ENCODE results near the gene ZNF526.
"Not testable (repeated sequence)": the region's sequence is repeated elsewhere in the genome, so short reads cannot be mapped to it uniquely, and the experiment has no call there.

ZNF526 gene

DNA sequence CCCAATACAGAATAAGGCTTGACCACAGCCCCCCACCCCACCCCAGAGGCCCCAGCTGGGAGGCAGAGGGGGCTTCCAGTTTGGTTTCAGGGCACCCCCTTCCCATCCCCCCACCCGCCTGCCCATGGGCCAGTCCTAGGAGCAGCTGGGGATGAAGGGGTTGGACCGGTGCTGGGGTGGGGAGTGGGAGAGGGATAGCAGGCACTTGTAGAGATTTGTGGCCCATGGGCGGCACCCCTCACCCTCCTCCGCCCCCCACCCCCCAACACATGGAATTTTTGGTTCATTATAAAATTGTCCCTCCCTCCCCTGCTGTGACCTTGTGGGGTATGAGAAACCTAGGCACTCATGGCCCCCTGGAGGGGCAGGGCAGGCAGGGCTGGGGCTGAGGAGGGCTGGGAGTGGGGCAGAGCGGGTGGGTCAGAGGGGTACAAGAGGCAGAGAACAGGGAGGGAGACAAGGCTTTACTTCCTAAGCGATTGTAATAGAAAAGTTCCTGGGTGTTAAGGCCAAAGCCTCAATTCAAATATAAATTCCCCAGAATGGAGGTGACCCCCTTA lies 27.6 kb downstream of the ZNF526 start:
- DNase-seq (ENCODE audit: low spot score): no peak

DNA sequence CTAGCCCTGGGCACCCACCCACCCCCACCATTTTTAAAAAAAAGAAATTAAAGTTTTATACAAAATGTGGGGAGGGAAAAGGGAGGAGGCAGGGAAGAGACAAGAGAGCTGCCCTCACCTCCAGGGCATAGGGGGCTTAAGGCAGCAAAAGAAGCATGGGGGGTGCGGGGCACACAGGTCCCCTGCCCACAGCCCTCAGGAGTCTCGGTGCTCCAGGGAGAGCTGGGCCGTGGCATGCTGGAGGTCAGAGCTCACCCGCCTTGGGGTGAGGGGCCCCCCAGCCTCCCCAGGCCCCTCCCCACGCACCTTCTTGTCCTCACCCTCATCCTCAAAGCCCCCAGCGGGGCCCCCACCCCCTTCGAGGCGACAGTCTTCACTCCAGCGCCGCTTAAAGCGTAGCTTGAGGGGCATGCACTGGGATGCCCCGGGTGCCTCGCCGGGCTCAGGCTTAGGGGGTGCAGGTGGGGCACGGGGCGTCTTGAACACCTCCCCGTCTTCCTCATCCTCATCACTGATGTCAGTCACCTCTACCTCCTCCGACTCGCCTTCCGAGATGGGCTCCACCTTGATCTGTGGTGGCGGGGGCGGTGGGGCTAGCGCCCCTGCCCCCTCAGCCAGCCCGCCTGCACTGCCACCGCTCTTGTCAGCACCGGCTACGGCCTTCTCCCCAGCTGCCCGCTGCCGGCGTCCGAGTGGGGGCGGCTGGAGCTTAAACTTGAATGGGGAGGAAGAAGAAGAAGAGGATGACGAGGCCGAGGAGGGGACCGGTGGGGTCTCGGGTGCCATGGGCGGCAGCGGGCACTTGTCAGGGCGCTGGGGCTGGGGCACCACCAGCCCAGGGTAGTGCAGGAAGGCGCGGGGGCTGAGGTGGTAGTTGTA lies 28.4 kb downstream of the ZNF526 start:
- DNase-seq (ENCODE audit: low spot score): no peak

DNA sequence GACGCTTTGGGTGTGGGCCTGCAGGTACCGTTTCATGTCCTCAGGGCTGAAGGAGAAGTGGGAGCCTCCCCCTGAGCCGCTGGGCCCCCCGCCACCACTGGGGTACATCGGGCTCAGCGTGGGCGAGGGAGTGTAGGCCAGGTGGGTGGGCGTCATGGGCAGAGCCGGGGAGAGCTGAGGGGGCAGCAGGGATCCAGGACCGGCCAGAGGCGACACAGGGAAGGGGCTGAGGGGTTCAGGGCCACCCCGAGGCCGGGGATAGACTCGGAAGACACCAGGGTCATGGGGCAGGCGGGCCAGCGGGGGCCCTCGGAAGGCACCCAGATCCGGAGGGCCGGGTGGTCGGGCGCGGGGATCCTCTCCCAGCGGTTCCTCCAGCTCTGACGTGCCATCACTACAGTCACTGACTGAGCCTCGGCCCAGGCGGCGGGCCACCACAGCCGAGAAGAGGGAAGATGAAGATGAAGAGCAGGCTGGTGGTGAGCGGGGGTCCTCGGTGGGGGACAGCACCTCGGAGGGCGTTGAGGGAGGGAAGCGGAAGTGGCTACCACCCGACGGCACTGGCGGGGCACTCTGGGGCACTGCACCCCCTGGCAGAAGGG lies 29.1 kb downstream of the ZNF526 start:
- DNase-seq (ENCODE audit: low spot score): no peak

DNA sequence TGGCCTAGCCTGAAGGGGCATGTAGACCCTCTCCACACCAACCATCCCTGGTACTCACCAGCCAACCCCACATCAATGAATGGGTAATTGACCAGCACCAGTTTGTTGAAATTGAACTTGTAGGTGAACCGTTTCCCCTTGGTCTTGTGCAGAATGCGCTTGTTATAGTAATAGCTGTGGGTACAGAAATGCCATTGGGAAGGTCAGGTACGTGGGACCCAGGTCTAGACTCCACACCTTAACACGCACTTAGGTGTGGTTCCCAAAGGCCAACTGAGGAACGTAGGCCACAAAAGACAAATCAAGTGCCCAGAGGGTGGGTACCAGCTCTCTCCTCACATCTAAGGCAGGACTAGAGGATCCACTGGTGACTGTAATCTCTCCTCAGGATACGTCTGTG lies 29.7 kb downstream of the ZNF526 start:
- no peak for DNase-seq (ENCODE audit: low spot score)

DNA sequence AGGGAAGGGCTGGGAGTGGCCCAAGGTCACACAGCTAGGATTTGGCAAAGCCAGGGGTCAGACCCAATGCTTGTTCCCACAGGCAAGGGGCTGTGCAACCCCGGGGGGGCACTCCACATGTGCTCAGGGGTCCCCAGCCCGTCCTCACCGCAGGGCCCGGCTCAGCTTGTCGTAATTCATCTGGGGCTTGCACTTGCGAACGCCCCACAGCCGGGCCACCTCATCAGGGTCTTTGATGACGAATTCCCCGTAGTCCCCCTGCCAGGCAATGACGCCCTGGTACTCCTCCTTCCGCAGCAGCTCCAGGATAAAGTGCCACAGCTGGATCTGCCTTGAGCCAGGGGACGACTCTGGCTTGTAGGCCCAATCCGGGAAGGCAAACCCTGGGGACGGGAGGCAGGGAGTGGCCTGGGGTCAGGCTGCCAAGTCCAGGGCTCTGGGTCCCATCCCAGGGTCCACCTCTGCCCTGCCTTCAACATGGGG lies 30.1 kb downstream of the ZNF526 start:
- no peak for DNase-seq (ENCODE audit: low spot score)

DNA sequence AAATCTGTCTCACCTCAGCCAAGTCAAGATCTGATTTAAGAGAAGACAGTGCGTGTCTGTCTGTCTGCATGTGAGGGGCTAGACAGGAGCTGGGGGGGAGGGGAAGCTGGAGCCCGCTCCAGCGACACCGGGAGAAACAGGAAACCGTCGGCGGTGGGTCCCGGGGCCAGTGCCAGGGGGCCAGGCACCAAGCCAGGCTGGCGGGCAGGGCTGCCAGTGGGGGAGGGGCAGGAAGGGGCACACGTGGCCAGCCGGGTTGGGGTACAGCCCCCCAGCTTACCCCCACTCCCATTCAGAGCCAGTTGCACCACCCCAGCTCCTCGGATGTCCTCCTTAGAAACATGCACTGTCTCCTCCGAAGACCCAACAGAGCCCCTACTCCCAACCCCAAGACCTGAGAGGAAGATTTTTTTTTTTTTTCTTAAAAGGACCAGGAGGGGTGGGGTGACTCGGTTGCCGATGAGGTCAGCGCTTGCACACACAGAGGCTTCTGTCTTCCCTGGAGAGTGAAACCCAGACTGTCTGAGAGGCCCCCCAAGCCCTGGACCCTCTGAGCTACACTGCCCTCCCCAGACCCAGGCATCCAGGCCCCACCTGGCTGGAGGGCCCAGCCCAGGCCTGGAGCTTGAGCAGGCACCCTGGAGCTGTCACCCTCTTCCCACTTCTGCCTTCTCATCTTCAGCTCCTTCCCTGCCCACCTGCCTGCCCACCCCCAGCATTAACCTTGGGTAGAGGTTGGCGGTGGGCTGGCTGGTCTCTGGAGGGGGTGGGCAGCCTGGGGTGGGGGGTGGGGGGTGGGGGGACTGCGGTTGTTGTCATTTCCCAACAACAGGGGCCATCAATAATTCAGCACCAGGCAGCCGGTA lies 30.8 kb downstream of the ZNF526 start:
- no peak for DNase-seq (ENCODE audit: low spot score)

DNA sequence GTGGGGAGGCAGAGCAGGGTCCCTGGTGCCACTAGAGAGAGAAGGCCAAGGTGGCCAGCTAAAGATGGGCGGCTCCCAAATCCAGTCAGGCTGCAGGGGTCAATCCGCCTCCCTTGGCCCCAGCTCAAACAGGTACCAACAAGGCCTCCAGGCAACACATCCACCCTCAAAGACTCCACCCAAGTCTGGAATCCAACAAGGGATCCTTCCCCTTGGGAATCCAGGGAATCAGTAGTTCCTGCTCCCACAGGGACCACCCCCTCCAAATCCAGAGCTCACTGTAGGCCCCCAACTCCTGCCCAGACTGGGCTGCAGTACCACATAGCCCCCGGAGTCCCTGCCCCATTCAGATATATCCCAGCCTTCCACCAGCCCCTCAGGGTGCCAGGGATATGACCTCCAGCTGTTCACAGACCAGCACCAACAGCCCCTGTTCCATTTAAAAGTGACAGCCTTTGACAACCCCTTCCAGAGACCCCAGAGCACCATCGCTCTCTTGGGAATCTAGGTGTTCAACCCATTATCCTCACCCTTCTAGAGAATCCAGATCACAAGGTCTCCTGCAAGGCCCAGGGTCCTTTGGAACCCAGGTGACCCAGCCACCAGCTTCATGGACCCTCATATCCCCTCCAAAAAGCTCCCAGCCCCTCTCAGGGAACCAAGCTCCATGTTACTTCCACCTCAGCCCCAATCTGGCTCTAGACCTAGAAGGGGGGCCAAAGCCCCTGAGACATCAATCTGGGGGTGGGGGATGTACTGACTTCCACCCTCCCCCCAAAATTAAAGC lies 31.7 kb downstream of the ZNF526 start:
- DNase-seq (ENCODE audit: low spot score): no peak

DNA sequence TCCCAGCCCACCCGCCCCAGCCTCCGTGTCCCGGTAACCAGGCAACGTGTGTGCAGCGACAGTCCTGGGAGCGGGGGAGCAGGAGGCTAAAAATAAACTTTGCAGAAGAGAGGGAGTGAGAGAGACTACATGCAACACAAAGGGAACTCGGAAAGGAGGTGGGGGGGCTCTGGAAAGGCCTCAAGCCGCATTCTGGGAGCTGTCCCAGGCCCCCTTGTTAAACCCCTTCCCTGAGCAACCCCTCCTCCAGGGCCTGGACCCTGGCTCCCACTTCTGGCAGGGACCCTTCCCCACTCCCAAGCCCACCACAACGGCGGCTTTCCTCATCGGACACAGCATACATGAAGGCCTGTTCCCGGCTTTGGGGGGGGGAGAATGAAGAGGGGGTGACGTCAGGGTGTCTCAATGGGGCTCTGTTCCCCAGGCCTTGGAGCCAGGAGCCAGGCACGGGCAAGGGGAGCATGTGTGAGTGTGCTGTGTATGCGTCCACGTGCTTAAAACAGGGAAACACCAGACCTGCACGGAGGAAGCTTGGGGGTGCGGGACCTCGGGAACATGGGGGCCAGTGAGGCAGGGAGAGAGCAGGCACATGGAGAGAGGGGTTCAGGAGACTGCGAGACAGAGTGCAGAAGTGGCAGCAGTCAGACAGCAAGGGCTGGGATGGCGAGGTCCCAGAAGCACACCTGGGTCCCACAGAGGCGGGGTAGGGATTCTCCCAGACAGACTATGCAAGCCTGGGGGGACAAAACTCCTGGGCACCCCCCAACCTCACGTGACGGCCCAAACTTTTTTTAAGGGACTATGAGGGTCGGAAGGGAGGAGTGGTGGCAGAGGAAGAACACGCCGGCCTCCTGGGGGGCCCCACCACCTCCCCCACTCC lies 32.5 kb downstream of the ZNF526 start:
- DNase-seq (ENCODE audit: low spot score): peak; percentile 50

DNA sequence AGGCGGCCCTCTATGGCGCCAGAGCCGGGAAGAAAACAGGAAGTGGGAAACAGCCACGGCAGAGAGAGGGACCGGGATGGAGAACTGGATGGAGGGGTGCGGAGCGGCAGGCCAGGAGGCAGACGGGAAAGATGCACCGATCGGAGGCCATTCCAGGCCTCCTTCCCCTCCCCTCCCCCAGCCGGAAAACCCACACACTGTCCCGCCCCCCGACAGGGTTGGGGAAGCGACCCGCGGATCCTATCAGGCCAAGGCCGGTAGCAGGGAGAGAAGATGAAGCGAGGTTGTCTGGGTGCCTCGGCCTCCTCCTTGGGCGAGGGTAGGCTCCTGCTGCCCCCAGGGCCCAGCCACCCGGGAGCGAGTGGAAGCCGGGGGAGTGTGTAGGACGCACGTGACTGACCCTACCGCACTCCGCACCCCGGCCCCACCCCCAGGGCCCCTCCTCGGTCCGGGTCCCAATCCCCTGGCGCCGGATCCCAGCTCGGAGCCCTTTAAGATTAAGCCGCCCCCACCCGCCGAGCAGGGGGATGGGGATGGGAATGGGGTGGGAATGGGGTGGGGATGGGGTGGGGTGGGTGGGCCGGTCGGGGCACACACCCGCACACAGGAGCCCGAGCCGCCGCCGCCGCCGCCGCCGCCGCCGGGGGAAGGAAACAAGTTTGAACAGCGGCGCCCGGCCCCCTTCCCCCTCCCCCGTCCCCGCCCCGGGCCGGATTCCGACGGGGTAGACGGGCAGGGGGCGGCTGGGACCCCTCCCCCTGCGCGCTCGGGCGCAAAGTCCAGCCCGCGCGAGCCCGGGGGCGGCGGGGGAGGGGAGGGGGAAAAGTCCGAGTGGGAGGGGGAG lies 33.4 kb downstream of the ZNF526 start:
- DNase-seq (ENCODE audit: low spot score): no peak

DNA sequence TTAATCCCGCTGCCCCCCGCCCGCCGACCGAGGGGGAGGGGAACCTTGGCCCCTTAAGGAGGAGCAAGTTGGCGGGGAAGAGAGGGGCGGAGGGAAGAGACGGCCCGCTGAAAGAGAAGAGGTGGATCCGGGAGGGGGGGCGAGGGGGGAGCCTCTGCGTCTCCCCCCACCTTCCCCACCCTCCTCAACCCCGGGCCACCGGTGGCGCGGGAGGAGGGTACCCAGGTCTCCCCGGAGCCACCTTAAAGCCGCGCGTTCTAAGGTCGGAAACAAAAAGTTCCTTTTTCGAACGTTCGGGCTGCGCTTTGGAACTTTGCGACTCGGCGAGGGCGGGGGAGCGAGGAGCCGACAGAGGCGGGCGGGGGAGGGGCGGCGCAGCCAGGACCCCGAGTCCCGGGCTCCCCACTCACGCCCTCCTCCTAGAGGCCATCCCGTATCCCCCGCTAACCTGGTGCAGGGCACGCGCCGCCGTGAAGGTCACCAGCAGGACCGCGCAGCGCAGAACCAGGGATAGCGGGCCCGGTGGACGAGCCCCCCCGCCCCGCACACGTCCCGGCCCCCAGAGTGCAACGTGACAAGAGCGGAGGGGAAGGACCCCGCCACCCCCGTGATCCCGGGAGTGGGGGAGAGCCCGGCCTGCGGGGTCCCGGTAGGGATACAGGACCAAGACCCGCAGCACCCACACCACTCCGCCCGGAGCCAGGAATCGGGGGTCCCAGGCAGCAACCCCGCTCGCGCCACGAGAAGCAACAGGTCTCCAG lies 34.2 kb downstream of the ZNF526 start:
- no peak for DNase-seq (ENCODE audit: low spot score)

DNA sequence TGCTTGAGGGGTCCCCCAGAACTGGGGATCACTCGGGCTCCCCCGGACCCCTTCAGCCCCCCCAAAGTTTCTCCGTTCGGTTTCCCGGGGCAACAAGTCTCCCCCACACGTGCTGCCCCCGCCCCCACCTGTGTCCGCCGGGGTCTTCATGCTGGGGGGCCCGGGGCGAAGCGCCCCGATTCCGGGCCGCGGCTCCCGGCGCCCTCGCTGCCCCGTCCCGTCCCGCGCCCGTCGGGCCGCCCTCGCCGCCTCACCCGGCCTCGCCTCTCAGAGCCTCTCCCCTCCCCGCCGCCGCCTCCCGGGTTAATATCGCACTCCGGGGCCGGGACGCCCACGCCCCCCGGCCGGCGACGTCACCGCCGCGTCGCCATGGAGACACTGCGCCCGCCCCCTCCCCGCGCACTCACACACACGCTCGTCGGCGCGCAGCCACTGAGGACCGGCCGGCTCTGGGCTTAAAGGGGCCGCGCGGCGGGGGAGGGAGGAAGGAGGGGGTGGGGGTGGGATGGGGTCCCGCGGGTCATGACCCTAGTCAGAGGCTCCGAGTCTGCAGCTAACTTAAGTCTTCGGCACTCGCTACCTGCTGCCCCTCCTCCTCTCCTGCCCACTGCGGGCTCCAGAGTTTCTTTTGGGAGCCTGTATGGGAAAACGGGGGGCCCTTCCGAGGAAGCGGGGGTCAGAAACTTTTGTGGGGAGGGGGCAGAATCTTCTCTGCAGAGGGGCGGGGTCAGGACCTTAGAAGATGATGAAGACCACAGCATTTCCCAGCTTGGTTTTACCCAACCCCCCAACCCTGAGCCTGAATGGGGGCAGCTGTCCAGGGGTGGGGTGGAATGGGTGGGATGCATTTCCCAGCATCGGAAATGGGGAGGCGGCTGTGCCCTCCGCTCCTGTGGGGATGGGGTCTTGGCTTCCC lies 35.0 kb downstream of the ZNF526 start, which contains the start of gene ERF:
Gene ERF (minus strand): TSS at position 279 of the 916 bp plus-strand sequence. CDS start 129 bp downstream, at position 150.
- peak; percentile 92 for DNase-seq (ENCODE audit: low spot score)

DNA sequence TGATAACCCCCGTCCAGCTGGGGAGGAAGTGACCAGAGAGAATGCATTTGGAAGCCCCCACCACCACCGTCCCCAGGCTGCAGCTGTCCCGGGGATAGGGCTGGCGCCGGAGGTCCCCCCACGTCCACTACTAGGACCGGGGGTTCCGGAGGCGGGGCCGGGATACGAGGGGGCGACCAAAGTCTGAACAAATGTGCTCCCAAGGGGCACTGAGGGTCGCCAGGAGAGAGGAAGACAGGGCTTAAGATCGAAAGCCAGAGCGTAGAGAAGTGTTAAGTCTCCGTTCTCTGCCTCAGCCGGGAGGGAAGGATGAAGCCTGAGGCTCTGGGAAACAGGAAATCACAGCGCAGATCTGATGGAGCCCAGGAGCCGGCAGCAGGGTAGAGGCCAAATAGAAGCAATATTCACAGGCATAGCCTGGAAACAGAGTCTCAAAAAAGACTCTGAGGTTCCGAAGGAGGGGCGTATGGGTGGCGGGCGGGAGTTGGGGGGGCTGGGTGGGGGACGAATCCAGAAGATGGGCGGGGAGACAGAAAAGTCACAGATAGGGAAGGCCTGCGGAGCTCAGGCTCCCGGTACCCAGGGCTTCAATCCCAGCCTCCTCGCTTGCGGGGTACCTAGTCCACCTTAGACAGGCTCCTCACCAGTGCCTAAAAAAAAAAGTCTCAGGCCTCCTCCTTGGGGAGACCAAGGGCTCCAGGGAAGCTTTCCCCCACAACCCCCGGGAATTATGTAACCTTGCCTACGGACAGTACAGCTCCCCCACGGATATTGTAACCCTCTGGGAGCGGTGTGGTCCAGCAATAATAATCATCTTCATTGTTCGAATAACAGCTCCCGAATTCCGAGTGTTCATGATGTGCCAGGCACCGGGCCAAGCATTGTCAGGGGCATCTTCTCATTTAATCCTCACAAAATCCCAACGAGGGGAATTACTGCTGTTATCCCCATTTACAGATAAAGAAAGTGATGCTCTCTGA lies 35.9 kb downstream of the ZNF526 start:
- peak; percentile 53 for DNase-seq (ENCODE audit: low spot score)

DNA sequence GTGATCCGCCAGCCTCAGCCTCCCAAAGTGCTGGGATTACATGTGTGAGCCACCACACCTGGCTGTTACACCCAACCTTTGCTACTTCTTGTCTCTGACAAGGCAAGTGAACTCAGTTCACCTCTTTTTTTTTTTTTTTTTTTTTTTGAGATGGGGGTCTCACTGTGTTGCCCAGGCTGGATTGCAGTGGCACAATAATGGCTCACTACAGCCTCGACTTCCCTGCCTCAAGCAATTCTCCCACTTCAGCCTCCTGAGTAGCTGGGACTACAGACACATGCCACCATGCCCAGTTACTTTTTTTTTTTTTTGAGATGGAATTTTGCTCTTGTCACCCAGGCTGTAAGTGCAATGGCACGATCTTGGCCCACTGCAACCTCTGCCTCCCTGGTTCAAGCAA lies 37.7 kb downstream of the ZNF526 start:
- not testable (repeated sequence) for DNase-seq (ENCODE audit: low spot score)

DNA sequence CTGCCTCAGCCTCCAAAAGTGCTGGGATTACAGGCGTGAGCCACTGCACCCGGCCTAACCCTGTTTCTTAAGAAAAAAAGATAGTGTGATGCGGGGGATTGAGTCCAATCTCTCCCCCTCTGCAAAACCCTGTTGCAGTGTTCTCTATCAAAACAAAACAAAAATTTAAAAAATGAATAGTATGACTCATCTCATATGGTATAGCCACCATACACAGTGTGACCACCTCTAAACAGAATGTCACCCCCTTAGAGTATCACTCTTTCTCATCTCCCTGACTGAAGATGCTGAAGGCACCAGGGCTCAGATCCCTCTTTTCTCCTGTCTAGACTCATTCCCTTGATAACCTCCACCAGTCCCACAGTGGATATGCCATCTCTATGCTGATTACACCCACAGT lies 41.7 kb downstream of the ZNF526 start:
- no peak for DNase-seq (ENCODE audit: low spot score)

DNA sequence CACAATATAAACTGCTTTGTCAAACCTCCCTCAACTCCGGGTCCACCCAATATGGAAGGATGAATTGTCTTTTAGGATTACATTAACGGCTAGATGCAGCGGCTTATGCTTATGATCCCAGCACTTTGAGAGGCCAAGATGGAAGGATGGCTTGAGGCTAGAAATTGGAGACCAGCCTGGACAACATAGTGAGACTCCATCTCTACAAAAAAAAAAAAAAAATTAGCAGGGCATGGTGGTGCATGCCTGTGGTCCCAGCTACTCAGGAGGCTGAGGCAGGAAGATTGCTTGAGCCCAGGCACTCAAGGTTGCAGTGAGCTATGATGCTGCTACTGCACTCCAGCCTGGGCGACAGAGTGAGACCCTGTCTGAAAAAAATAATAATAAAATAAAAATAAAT lies 46.0 kb downstream of the ZNF526 start:
- DNase-seq (ENCODE audit: low spot score): not testable (repeated sequence)

DNA sequence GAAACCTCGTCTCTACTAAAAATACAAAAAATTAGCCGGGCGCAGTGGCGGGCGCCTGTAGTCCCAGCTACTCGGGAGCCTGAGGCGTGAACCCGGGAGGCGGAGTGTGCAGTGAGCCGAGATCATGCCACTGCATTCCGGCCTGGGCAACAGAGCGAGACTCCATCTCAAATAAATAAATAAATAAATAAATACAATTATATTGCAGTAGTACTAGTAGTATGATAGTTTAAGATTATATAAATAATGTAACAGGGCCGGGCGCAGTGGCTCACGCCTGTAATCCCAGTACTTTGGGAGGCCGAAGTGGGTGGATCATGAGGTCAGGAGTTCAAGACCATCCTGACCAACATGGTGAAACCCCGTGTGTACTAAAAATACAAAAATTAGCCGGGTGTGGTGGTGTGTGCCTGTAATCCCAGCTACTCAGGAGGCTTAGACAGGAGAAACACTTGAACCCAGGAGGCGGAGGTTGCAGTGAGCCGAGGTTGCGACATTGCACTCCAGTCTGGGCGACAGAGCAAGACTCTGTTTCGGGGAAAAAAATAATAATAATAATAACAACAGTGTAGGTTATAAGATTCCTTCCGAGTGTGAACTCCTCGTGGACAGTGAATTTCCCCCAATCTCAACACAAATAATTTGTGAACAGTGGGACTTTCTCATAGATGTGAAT lies 47.0 kb downstream of the ZNF526 start:
- not testable (repeated sequence) for DNase-seq (ENCODE audit: low spot score)

Measured in COLO829 (cell line).